ENCODE data around the gene SETDB1. TPM values are rescaled to one million over a fixed set of nuclear protein-coding genes. Genes with fewer than 3 reads are reported as not detected.

The SETDB1 gene
- total and polyA plus RNA-seq, 2 of the 13 experiments (the other 11 are each of a cell fraction or from before 2014, with no cell fraction given), result 33.1 to 34.6 TPM

DNA sequence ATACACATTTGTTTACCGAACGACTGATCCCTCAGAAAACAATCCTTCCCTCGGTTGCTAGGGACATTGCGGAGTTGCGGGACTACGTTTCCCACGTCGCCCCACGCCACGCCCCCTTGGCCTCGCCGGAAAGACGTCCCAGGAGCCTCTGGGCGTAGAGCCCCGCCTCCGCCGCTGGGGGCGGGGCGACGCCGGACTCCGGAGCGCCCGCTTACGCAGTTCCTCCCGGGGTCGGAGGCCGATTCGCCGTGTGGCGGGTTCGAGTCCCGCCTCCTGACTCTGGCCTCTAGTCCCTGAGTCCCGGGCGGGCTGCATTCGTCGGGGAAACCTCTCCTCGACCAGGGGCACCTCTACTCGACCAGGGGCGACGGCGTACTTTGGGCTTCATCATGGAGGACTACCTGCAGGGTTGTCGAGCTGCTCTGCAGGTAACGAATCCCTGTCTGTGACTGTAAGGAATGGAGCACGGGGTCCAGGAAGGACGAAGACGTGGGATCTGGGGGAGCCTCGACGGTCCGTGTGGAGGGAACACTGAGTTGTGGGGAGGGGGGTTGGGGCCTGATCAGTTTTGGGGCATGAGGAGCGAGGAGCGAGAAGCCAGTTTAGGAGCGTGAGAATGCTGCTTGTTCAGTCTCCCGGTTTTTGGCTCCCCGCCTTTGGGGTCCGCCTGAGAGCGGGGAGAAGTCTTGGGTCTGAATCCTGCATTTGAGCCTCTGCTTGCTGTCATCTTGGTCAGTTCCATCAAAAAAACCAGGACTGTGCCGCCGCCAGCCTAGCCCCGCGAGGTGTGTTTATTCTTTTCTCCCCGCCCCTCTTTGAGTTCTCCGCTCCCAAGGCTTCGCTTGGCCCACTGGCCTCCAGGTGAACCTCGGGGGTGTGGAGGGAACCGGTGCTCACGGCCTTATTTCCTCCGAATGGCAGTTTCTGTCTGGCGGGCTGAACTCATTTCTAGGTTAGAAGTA lies 82.4 kb downstream of the SETDB1 start, which contains the start of gene PRUNE1 (continued):
- TF ChIP-seq ZFP90 (CRISPR knock-in tag; IDR thresholded peaks at IDR 0.05; ENCODE audit: borderline replicate concordance), result peak; percentile 91; the same call in 1 of the 2 replicates
- TF ChIP-seq SP5 (CRISPR knock-in tag; IDR thresholded peaks at IDR 0.05; ENCODE audit: borderline replicate concordance, low read depth), result peak; percentile 14; the same call in 1 of the 2 replicates
- peak; percentile 32; the same call in 1 of the 2 replicates for TF ChIP-seq SALL1 (CRISPR knock-in tag; IDR thresholded peaks at IDR 0.05)
- no peak for TF ChIP-seq MBD4 (IDR thresholded peaks at IDR 0.05; ENCODE audit: borderline replicate concordance, low read length)
- TF ChIP-seq ZFP36 (IDR thresholded peaks at IDR 0.05; ENCODE audit: borderline replicate concordance, low read depth, low read length, partially characterized antibody), result no peak
- no peak for TF ChIP-seq U2AF2 (IDR thresholded peaks at IDR 0.05; ENCODE audit: low read depth, low read length)
- TF ChIP-seq NR2F1 (CRISPR knock-in tag; IDR thresholded peaks at IDR 0.05), result peak in 1 of 2 experiments; percentile 56; a peak in 2 of 4 replicates
- no peak for TF ChIP-seq ZFP1 (CRISPR knock-in tag; IDR thresholded peaks at IDR 0.05)
- peak; percentile 13; the same call in 1 of the 2 replicates for TF ChIP-seq TGIF2 (CRISPR knock-in tag; IDR thresholded peaks at IDR 0.05)
- TF ChIP-seq FLYWCH1 (CRISPR knock-in tag; IDR thresholded peaks at IDR 0.05), result no peak
- TF ChIP-seq SIN3B (IDR thresholded peaks at IDR 0.05; ENCODE audit: low read length), result no peak
- TF ChIP-seq SMAD9 (CRISPR knock-in tag; IDR thresholded peaks at IDR 0.05), result no peak
- no peak for TF ChIP-seq DNMT3B (CRISPR knock-in tag; conservative IDR thresholded peaks at IDR 0.05)
- TF ChIP-seq WIZ (CRISPR knock-in tag; IDR thresholded peaks at IDR 0.05), result no peak
- no peak for TF ChIP-seq KLF9 (CRISPR knock-in tag; IDR thresholded peaks at IDR 0.05; ENCODE audit: low read depth)
- TF ChIP-seq ZMYM3 (CRISPR knock-in tag; IDR thresholded peaks at IDR 0.05), result peak; percentile 75
- TF ChIP-seq ZNF20 (CRISPR knock-in tag; IDR thresholded peaks at IDR 0.05), result no peak
- TF ChIP-seq, protein P1, sequence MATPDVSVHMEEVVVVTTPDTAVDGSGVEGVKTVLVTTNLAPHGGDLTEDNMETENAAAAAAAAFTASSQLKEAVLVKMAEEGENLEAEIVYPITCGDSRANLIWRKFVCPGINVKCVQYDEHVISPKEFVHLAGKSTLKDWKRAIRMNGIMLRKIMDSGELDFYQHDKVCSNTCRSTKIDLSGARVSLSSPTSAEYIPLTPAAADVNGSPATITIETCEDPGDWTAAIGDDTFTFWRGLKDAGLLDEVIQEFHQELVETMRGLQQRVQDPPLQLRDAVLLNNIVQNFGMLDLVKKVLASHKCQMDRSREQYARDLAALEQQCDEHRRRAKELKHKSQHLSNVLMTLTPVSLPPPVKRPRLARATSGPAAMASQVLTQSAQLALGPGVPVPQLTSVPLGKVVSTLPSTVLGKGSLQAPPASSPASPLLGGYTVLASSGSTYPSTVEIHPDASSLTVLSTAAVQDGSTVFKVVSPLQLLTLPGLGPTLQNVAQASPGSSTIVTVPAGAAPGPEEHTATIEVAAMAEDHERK (CRISPR knock-in tag; IDR thresholded peaks at IDR 0.05; ENCODE audit: low read depth), result peak; percentile 78
- peak; percentile 21; the same call in 1 of the 2 replicates for TF ChIP-seq PITX1 (CRISPR knock-in tag; IDR thresholded peaks at IDR 0.05)
- peak; percentile 65 for TF ChIP-seq ZSCAN21 (CRISPR knock-in tag; IDR thresholded peaks at IDR 0.05; ENCODE audit: borderline replicate concordance)
- TF ChIP-seq MAF1 (CRISPR knock-in tag; IDR thresholded peaks at IDR 0.05; ENCODE audit: borderline replicate concordance), result no peak
- TF ChIP-seq, protein P2, sequence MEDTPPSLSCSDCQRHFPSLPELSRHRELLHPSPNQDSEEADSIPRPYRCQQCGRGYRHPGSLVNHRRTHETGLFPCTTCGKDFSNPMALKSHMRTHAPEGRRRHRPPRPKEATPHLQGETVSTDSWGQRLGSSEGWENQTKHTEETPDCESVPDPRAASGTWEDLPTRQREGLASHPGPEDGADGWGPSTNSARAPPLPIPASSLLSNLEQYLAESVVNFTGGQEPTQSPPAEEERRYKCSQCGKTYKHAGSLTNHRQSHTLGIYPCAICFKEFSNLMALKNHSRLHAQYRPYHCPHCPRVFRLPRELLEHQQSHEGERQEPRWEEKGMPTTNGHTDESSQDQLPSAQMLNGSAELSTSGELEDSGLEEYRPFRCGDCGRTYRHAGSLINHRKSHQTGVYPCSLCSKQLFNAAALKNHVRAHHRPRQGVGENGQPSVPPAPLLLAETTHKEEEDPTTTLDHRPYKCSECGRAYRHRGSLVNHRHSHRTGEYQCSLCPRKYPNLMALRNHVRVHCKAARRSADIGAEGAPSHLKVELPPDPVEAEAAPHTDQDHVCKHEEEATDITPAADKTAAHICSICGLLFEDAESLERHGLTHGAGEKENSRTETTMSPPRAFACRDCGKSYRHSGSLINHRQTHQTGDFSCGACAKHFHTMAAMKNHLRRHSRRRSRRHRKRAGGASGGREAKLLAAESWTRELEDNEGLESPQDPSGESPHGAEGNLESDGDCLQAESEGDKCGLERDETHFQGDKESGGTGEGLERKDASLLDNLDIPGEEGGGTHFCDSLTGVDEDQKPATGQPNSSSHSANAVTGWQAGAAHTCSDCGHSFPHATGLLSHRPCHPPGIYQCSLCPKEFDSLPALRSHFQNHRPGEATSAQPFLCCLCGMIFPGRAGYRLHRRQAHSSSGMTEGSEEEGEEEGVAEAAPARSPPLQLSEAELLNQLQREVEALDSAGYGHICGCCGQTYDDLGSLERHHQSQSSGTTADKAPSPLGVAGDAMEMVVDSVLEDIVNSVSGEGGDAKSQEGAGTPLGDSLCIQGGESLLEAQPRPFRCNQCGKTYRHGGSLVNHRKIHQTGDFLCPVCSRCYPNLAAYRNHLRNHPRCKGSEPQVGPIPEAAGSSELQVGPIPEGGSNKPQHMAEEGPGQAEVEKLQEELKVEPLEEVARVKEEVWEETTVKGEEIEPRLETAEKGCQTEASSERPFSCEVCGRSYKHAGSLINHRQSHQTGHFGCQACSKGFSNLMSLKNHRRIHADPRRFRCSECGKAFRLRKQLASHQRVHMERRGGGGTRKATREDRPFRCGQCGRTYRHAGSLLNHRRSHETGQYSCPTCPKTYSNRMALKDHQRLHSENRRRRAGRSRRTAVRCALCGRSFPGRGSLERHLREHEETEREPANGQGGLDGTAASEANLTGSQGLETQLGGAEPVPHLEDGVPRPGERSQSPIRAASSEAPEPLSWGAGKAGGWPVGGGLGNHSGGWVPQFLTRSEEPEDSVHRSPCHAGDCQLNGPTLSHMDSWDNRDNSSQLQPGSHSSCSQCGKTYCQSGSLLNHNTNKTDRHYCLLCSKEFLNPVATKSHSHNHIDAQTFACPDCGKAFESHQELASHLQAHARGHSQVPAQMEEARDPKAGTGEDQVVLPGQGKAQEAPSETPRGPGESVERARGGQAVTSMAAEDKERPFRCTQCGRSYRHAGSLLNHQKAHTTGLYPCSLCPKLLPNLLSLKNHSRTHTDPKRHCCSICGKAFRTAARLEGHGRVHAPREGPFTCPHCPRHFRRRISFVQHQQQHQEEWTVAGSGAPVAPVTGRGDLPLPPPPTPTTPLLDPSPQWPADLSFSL (CRISPR knock-in tag; IDR thresholded peaks at IDR 0.05), result no peak
- no peak for TF ChIP-seq ZSCAN30 (CRISPR knock-in tag; IDR thresholded peaks at IDR 0.05)
